Activated CD8-positive, alpha-beta memory T cell treated with anti-CD3 and anti-CD28 coated beads for 24 hours (primary cell): Measurements from ENCODE around the gene BTBD16.

Experiments used
- DNase-seq: peaks from one replicate; pipeline ENCODE4 v3.0.0-alpha.2; 2020

BTBD16 gene

DNA sequence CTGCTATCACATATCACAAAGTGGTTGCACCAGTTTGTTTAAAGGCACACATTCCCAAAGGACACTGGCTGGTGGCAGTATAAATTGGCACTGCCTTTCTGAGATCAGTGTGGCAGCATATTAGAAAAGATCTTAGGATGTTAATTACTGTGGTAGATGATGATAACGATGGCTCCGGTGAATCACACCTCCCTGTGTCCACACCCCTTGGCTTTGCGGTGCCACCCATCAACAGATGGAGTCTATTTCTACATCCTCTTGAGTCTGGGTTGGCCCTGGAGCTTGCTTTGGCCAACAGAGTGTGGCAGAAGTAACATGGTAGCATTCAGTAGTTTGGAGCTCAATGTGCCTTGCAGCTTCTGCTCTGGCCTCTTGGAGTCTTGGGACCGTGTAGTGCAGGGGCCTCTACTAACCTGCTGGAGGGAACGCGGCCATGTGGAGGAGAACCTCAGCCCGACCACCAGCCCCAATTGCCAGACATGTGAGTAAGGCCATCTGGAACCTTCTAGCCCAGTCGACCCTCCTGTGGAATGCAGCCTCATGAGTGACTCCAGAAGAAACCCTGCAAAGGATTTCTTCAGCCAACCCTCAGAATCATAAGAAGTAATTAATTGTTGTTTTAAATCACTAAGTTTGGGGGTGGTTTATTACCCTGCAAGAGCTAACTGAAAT, 76.2 kb downstream of the BTBD16 start:
- no peak for DNase-seq

DNA sequence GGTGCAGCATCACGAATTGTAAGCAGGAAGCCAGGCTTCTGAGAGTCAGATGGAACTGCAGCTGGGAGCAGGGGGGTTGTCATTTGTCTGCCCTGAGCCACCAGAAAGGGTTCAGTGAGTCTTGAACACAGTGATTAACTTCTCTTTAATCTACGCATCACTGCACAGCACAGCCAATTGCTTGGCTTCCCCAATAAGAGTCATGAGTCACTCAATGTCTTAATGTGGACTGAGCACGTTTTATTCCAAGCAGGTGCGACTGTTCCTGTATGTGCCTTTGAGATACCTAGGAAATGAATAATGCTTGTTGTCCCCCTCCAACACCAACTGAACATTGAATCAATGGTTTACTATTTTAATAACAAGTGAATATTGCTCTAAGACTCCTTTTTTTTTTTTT, 77.4 kb downstream of the BTBD16 start:
- no peak for DNase-seq

DNA sequence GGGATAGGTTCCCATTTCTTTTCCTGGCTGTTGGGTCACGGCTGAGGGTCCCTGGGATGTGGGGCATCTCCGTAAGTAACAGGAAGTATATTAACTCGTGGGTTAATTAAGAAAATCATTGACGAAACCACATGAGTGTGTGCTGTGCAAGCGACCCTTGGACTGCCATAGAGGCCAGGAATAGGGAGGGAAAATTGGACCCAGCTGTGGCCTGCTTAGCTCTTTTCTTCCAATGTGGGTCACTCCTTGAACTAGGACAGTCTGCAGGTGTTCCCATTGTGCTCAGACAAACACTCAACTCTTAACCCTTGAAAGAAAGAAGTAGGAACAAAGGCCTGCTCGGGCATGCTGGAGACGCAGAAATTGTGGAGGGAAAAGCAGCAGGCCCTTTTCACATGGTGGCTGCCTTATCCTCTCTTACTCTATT, 77.9 kb downstream of the BTBD16 start:
- DNase-seq = no peak

- no peak for DNase-seq
Measured at GRCh38 chr10:122349758-122350369, 78.8 kb downstream of the BTBD16 start.

GRCh38 chr10:122350893-122351292, 79.8 kb downstream of the BTBD16 start:
- DNase-seq = no peak

- DNase-seq = peak; percentile 32
Measured at GRCh38 chr10:122352817-122353525, 81.9 kb downstream of the BTBD16 start.

GRCh38 chr10:122354383-122354782, 83.3 kb downstream of the BTBD16 start:
- no peak for DNase-seq

DNA sequence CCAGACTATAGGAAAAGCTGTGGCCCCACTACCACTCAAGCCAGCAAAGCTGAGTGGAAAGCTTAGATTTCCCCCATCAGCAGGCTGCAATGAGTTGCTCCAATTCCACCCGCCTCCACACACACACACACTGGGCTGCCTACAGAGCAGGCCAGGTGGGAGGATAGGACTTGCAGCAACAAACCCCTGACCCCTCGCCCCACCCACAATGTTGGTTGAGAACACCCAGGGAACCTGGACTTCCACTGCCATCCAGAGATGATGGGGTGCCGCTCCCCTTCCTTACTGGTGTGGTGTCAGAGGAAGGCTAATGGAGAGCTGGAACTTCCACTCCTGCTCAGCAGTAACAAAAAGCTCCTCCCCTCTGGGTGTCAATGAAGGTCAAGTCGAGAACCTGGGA, 86.6 kb downstream of the BTBD16 start:
- DNase-seq = peak; percentile 21

DNA sequence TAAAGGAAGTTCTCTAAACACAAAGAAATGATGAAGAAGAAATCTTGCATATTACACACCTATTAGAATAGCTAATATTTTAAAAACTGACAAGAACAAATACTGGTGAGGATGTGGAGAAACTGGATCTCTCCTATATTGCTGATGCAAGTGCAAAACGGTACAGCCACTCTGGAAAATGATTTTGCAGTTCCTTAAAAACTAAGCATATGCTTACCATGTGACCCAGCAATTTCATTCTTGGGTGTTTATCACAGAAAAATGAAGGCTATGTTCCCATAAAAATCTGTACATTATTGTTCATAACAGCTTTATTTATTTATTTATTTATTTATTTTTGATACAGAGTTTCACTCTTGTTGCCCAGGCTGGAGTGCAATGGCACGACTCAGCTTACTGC, 88.5 kb downstream of the BTBD16 start:
- DNase-seq = no peak

GRCh38 chr10:122361046-122361445, 90.0 kb downstream of the BTBD16 start:
- no peak for DNase-seq

GRCh38 chr10:122362031-122362592, 91.0 kb downstream of the BTBD16 start:
- peak; percentile 24 for DNase-seq

- DNase-seq = peak; percentile 40
Measured at GRCh38 chr10:122362621-122363020, 91.5 kb downstream of the BTBD16 start.

DNA sequence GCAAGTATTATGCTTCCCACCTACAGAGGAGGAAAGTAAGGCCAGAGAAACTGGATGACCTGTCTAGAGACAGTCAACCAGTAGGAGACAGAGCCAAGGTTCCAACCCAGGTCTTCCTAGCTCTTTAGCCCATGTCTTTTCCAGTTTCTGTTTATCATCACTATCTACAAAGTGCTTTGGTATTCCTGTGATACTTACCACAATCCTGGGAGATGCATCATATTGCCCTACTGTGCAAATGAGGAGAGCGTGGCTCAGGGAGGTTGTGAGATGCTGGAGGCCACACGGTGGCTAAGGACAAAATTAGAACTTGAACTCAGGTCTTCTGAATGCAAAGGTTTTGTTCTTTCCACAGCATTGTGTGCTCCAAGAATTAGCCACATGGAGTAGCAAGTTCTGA, 92.2 kb downstream of the BTBD16 start:
- DNase-seq = no peak

DNA sequence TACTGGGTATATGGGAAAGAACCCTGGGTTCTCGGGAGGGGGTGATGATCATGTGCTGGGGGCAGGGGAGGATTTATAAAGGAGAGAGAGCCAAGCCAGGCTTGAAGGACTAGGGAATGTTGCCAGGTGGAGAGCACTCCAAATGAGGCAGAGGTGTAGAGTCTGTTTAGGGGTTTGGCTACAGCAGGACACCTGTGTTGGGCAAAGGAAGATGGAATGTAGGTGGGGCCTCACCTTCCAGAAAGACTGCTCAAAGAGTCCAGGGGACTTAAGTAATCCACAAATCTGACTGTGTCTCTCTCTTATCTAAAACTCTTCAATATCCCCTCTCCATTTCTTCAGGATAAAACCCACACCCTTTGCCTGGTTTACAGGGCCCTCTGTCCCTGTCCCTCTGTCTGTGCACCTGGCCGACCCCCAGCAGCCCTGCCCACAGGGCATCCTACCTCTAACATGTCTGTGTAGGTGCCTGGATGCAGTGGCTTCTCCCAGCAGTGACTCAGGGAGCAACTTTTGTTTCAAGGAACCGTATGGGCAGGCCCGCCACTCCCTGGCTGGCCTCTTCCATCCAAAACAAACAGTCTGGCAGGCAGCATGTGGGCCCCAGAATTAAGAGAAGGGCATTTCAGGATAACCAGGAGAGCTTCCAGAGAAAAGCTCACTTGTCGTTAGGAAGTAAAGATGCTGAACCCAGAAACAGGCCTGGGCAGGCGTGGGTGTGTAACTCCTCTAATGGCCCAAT, 92.8 kb downstream of the BTBD16 start:
- peak; percentile 24 for DNase-seq

DNA sequence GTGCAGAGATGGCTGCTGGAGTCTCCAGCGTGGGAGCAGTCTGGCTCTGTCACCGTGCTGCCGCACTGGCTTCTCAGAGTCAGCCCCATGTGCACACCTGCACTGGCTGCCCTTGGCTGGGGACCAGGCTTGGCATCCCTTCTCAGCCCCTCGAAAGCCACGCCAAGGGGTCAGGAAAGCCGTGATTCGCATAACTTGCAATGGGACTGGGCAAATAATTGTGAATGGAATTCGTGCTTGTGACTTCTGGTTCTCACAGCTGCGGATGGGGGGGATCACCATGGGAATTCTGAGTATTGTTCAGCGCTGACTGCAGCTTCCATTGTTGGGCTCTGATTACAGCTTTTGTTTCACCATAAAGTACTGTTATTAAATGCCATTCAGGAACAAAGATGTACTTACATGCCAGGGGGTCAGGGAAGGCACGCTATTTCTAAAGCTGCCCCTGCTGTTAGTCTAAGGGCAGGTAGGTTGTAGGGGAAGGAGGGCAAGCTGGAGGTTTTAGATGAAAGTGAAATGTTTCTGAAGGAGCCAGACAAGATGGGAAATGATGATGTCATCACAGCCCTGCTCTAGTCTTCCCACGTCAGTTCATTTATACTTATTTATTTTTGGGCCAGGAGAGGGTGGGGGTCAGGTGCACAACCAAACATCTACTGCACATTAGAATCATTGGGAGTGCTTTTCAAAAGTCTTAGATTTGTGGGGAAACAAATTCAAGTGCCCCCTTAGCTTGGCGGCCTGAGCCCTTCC, 97.6 kb downstream of the BTBD16 start:
- peak; percentile 40 for DNase-seq

DNA sequence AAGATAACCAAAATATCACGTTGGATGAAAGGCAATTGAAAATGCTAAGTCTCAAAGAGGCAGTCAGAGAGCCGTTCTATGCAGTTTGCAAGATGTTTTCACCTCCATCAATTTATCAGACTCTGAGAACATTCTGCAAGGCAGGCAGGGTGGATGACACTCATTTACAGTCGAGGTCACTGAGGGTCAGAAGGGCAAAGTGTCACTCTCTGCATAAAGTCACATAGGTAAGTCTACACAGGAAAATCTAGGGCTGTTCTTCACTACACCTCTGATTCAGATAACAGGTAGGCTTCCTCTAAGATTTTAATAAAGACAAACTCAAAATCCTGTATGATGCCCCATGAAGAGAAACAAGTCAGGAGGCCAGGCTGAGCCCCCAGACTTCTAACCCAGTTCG, 102.0 kb downstream of the BTBD16 start:
- no peak for DNase-seq

DNA sequence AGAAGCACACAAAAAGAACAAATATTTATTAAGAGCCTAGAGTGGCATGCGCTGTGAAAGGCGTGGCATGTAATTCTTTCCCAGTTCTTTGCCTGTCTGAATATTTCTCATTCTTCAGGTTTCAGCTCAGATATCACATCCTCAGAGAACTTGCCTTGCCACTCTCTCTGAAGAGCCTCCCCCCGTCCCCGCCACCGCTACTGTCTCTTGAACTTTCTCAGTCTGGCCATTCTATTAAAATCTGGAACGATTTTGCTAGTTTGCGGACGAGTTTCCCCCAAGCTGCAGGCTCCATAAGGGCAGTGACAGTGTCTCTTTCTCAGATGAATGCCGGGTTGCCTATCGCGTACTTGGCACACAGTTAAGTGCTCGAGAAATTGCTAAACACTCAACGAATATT, 102.6 kb downstream of the BTBD16 start:
- DNase-seq = peak; percentile 56

DNA sequence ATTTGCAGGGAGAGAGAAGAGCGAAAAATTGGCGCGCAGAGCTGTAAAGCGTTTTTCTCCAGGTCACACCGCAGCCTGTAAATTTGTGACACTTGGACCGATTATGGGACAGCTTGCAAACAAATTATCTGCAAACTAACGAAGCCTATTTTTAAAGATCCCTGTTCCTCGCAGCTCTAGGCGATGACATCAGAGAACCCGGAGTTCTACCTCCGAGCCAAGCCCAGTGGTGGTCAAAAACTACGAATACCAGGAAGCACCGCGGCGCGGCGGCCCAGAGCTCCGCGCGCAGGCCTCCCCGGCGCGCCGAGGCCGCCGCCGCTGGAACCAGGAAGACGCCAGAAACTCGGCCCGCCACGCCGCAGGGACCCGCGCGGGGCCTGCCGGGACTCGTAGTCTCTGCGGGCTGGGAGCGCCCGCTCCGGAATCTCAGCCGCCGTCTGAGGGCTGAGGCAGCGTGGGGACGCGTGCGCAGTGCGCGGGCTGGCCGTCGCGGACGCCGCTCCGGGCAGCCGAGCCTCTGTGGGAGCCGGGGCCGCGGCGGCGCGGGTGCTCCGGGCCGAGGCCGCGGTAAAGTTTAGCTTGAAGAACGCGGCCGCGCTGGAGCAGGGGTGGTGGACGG, 103.3 kb downstream of the BTBD16 start, which contains the start of gene PLEKHA1:
Gene PLEKHA1 (plus strand): TSS at position 472 of the 622 bp plus-strand sequence. CDS start 18,493 bp downstream, outside the sequence.
- peak; percentile 96 for DNase-seq

- peak; percentile 92 for DNase-seq
Measured at GRCh38 chr10:122374859-122375678, 104.0 kb downstream of the BTBD16 start.

- DNase-seq = no peak
Measured at GRCh38 chr10:122375679-122376160, 104.6 kb downstream of the BTBD16 start.
